ENCODE results near the gene SYNJ1. TPM values are rescaled to one million over a fixed set of nuclear protein-coding genes. Genes with fewer than 3 reads are reported as not detected.

SYNJ1 gene
- total RNA-seq, 1 experiment from 2014 or later, result 4.2 TPM

DNA sequence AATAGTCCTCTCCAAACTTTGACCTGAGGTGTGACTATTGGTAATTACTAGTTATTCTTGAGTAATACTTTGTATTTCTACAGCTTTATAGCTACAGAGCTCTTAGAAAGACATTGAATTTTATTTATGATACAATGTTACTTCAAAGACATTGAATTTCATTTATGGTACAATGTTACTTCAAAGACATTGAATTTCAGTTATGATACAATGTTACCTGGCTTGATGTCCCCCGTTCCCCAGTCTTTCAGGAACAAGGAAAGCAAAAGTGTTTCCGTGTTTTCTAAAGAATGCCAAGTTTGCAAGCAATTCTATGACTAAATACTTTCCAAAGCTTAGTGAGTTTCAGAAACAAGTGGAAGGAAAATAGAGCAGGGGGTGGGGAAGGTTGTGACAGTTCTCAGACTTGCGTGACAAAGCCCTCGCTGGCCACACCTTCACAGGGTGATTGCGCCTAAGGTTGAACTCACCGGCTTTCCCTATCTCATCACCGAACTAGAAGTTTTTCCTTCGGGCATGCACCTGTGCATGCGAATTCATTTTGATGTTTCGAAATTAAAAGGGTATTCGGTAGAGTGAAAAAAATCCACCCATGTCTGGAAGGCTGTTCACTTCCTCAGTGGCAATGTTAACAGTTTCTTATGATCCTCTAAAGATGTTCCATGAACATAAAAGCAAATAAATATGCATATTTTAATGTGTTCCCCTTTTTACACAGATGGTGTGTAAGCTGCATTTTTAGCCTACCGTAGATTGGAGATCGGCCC is 44.7 kb upstream of the SYNJ1 start:
- no peak for TF ChIP-seq NR2C2 (CRISPR knock-in tag; IDR thresholded peaks at IDR 0.05)
- TF ChIP-seq ZNF423 (CRISPR knock-in tag; IDR thresholded peaks at IDR 0.05), result no peak
- no peak for TF ChIP-seq GRHL2 (CRISPR knock-in tag; IDR thresholded peaks at IDR 0.05; ENCODE audit: insufficient replicate concordance, severe bottlenecking)
- no peak for TF ChIP-seq TCF7 (CRISPR knock-in tag; IDR thresholded peaks at IDR 0.05; ENCODE audit: low read depth)
- no peak for TF ChIP-seq CBFB (CRISPR knock-in tag; IDR thresholded peaks at IDR 0.05; ENCODE audit: low read depth)
- TF ChIP-seq TEAD4 (CRISPR knock-in tag; IDR thresholded peaks at IDR 0.05), result no peak
- no peak for TF ChIP-seq SMAD3 (CRISPR knock-in tag; IDR thresholded peaks at IDR 0.05; ENCODE audit: borderline replicate concordance)
- TF ChIP-seq ZNF396 (CRISPR knock-in tag; IDR thresholded peaks at IDR 0.05; ENCODE audit: borderline replicate concordance), result no peak
- TF ChIP-seq, protein P1, sequence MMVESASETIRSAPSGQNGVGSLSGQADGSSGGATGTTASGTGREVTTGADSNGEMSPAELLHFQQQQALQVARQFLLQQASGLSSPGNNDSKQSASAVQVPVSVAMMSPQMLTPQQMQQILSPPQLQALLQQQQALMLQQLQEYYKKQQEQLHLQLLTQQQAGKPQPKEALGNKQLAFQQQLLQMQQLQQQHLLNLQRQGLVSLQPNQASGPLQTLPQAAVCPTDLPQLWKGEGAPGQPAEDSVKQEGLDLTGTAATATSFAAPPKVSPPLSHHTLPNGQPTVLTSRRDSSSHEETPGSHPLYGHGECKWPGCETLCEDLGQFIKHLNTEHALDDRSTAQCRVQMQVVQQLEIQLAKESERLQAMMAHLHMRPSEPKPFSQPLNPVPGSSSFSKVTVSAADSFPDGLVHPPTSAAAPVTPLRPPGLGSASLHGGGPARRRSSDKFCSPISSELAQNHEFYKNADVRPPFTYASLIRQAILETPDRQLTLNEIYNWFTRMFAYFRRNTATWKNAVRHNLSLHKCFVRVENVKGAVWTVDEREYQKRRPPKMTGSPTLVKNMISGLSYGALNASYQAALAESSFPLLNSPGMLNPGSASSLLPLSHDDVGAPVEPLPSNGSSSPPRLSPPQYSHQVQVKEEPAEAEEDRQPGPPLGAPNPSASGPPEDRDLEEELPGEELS (CRISPR knock-in tag; IDR thresholded peaks at IDR 0.05), result no peak
- TF ChIP-seq RORB (CRISPR knock-in tag; IDR thresholded peaks at IDR 0.05), result no peak
- TF ChIP-seq FOXP1 (CRISPR knock-in tag; IDR thresholded peaks at IDR 0.05; ENCODE audit: borderline replicate concordance), result no peak
- no peak for TF ChIP-seq ZNF416 (CRISPR knock-in tag; IDR thresholded peaks at IDR 0.05)
- TF ChIP-seq, protein P2, sequence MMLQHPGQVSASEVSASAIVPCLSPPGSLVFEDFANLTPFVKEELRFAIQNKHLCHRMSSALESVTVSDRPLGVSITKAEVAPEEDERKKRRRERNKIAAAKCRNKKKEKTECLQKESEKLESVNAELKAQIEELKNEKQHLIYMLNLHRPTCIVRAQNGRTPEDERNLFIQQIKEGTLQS (CRISPR knock-in tag; conservative IDR thresholded peaks at IDR 0.05), result no peak
- TF ChIP-seq, protein P3, sequence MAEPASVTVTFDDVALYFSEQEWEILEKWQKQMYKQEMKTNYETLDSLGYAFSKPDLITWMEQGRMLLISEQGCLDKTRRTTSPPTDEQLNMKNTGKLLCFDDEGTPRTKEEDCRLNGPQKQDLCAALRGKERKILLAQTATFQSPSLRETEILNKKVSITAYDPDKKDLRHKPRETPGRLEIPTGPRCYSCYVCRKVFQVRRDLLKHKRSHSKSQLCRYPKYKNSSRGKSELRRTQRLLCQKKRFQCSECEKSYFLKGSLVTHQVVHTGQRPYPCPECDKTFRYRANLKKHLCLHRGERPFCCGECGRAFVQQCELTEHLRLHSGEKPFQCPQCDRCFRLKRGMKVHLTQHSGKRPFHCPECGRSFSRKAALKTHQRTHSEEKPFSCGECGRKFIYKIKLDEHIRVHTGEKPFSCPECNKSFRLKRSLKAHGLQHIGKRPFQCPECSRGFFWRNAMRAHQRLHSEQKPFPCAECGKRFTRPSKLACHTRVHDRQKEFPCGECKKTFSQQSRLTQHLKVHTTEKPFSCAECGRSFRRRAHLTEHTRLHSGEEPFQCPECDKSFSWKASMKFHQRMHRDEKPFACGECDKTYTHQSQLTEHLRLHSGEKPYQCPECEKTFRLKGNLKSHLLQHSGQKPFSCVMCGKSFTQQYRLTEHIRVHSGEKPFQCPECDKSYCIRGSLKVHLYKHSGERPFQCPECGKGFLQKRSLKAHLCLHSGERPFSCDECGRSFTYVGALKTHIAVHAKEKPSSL (CRISPR knock-in tag; conservative IDR thresholded peaks at IDR 0.05), result no peak
- TF ChIP-seq, protein P4, sequence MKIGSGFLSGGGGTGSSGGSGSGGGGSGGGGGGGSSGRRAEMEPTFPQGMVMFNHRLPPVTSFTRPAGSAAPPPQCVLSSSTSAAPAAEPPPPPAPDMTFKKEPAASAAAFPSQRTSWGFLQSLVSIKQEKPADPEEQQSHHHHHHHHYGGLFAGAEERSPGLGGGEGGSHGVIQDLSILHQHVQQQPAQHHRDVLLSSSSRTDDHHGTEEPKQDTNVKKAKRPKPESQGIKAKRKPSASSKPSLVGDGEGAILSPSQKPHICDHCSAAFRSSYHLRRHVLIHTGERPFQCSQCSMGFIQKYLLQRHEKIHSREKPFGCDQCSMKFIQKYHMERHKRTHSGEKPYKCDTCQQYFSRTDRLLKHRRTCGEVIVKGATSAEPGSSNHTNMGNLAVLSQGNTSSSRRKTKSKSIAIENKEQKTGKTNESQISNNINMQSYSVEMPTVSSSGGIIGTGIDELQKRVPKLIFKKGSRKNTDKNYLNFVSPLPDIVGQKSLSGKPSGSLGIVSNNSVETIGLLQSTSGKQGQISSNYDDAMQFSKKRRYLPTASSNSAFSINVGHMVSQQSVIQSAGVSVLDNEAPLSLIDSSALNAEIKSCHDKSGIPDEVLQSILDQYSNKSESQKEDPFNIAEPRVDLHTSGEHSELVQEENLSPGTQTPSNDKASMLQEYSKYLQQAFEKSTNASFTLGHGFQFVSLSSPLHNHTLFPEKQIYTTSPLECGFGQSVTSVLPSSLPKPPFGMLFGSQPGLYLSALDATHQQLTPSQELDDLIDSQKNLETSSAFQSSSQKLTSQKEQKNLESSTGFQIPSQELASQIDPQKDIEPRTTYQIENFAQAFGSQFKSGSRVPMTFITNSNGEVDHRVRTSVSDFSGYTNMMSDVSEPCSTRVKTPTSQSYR (CRISPR knock-in tag; IDR thresholded peaks at IDR 0.05), result no peak
- TF ChIP-seq ZNF232 (CRISPR knock-in tag; IDR thresholded peaks at IDR 0.05), result no peak
- H3K9me3 Mint-ChIP-seq, result no peaks in the 10 kb centered on the region
- peak overlapping the region; percentile 92 for H3K4me3 Mint-ChIP-seq
- H3K36me3 Mint-ChIP-seq, result peaks cover 21% of the 10 kb centered on the region
- CTCF ChIA-PET, result no interaction called here
- no peak for ATAC-seq
- POLR2A ChIA-PET, result interaction anchor here (1.1 kb wide), 1 partner anchor 44 kb away, joined by 3 read pairs; no protein-coding TSS in a partner anchor
- peak overlapping the region; percentile 96 for H3K27ac Mint-ChIP-seq
- DNase-seq (ENCODE audit: low spot score), result no peak
- no peaks in the 10 kb centered on the region; the same call in 1 of the 2 replicates for H3K27me3 Mint-ChIP-seq (ENCODE audit: low read depth)
- peaks cover 38% of the 10 kb centered on the region for H3K4me1 Mint-ChIP-seq

DNA sequence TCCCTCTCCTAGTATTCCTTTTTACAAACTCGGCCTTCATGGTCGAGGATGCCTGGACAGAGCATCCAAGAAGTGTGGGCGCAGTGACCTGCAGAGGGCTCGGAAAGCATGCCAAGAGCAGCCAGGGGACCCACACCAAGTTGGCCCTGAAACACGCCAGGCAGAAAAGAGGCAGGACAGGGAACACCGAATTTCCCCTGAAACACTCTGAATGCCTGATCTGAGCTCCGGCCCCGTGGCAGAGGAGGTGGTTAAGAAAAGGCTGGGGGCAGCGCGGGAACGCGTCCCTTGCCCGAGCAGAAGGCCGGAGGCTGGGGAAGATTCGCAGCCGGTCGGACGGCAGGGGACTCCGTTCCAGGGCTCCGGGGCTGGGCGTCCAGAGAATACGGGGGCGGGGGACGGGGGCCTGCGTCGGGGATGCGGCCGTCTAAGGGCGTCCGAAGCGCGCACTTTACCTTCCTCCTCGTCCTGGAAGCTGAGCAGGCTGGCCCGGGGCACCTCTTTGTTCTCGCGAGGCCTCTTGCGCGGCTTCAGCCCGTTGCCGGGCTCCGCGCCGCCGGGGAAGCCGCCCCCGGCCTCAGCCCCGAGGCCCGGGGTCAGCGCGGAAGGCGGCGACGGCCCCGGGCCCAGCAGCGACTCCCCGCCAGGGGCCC is 43.2 kb upstream of the SYNJ1 start:
- peak overlapping the region; percentile 98 for H3K27ac Mint-ChIP-seq
- no peaks in the 10 kb centered on the region for H3K9me3 Mint-ChIP-seq
- peak overlapping the region; percentile 100 for H3K4me3 Mint-ChIP-seq
- H3K27me3 Mint-ChIP-seq (ENCODE audit: low read depth), result no peaks in the 10 kb centered on the region; the same call in 1 of the 2 replicates
- DNase-seq (ENCODE audit: low spot score) (peak; percentile 61), ATAC-seq (peak; percentile 46)
- no peak for TF ChIP-seq ZNF423 (CRISPR knock-in tag; IDR thresholded peaks at IDR 0.05)
- 0 out of 2 replicates have a peak, but pooled peaks have one; percentile 49 for TF ChIP-seq ZNF232 (CRISPR knock-in tag; IDR thresholded peaks at IDR 0.05)
- TF ChIP-seq, protein P5, sequence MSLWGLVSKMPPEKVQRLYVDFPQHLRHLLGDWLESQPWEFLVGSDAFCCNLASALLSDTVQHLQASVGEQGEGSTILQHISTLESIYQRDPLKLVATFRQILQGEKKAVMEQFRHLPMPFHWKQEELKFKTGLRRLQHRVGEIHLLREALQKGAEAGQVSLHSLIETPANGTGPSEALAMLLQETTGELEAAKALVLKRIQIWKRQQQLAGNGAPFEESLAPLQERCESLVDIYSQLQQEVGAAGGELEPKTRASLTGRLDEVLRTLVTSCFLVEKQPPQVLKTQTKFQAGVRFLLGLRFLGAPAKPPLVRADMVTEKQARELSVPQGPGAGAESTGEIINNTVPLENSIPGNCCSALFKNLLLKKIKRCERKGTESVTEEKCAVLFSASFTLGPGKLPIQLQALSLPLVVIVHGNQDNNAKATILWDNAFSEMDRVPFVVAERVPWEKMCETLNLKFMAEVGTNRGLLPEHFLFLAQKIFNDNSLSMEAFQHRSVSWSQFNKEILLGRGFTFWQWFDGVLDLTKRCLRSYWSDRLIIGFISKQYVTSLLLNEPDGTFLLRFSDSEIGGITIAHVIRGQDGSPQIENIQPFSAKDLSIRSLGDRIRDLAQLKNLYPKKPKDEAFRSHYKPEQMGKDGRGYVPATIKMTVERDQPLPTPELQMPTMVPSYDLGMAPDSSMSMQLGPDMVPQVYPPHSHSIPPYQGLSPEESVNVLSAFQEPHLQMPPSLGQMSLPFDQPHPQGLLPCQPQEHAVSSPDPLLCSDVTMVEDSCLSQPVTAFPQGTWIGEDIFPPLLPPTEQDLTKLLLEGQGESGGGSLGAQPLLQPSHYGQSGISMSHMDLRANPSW (CRISPR knock-in tag; conservative IDR thresholded peaks at IDR 0.05; ENCODE audit: low read depth), result no peak
- 0 out of 2 replicates have a peak, but pooled peaks have one; percentile 15 for TF ChIP-seq TP53 (CRISPR knock-in tag; IDR thresholded peaks at IDR 0.05)
- TF ChIP-seq CBFB (CRISPR knock-in tag; IDR thresholded peaks at IDR 0.05; ENCODE audit: low read depth), result no peak
- ChIA-PET POLR2A (interaction anchor here (1.9 kb wide), 1 partner anchor 43 kb away, joined by 10 read pairs; the partner anchor contains the start of gene SYNJ1), CTCF (interaction anchor here (1.2 kb wide), 1 partner anchor 43 kb away, joined by 4 read pairs; the partner anchor contains the start of gene SYNJ1)
- peaks cover 35% of the 10 kb centered on the region for H3K36me3 Mint-ChIP-seq
- peaks cover 44% of the 10 kb centered on the region for H3K4me1 Mint-ChIP-seq
